HFF-Myc (cell line): Measurements from ENCODE around the gene TLE3.

ENCODE experiments used
- DNase-seq: peaks from one replicate; pipeline ENCODE4 v3.0.0-alpha.2; 2011; ENCODE audit warnings: low read depth; ENCODE audit errors: extremely low read depth
- H3K4me3 ChIP-seq: replicated peaks from 2 replicates; pipeline ENCODE4 v1.5.1; 2011; ENCODE audit warnings: low read depth, mild to moderate bottlenecking, control low read depth, low read length
- CTCF ChIP-seq: IDR thresholded peaks from 2 replicates; pipeline ENCODE4 v1.5.1; 2012; ENCODE audit warnings: mild to moderate bottlenecking, low read depth, low read length, control low read depth; ENCODE audit errors: missing control alignments

Gene TLE3

GRCh38 chr15:70089692-70089971 lies 8.1 kb downstream of the TLE3 start:
- no peak for DNase-seq
- TF ChIP-seq CTCF, result no peak
- H3K4me3 ChIP-seq, result no peak overlapping the region

GRCh38 chr15:70088887-70089691 lies 8.6 kb downstream of the TLE3 start:
- no peak for TF ChIP-seq CTCF
- H3K4me3 ChIP-seq, result no peak overlapping the region
- DNase-seq, result no peak

- TF ChIP-seq CTCF, result no peak
- no peak overlapping the region for H3K4me3 ChIP-seq
- no peak for DNase-seq
These were observed 9.3 kb downstream of the TLE3 start for GRCh38 chr15:70088455-70088854.

DNA sequence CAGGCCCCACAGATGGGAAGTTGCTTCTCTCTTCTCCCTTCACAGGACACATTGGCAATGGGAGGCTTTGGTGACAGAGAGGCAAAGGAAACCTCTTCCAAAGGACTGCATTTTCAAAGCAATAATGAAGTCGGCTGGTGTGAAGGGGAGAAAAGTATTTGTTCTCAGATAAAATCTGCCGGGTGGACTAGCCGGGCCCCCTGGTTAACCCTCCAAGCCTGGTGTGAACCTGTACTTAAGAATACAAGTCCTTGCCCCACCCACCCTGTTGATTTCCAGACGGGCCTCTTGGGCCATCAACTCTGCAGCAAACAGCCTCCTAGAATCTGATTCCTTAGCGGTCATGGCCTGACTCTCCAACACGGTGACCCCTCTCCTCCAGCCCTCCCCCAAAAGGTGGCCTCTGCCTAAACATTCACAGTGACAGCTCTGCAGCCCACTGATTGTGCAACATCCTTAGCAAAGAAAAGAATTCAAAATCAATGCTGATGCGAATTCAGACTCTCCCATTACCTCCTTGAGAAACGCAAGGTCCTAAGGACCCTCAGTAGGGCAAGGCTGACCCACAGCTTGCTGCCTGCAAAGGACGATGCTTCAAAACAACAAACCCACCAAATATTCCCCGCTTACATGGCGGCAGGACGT lies 9.9 kb downstream of the TLE3 start:
- TF ChIP-seq CTCF, result no peak
- DNase-seq, result no peak
- H3K4me3 ChIP-seq, result no peak overlapping the region

GRCh38 chr15:70086636-70087035 lies 11.1 kb downstream of the TLE3 start:
- no peak for TF ChIP-seq CTCF
- H3K4me3 ChIP-seq, result no peak overlapping the region
- DNase-seq, result no peak

- no peak overlapping the region for H3K4me3 ChIP-seq
These were observed 13.3 kb downstream of the TLE3 start for GRCh38 chr15:70084461-70084860.

More at GRCh38 chr15:70084461-70084860, 13.3 kb downstream of the TLE3 start:
- TF ChIP-seq CTCF, result no peak
- DNase-seq, result no peak
